ENCODE results near the gene NR2F2. TPM values are rescaled to one million over a fixed set of nuclear protein-coding genes. Genes with fewer than 3 reads are reported as not detected.

The NR2F2 gene
- total RNA-seq, 6 experiments from 2014 or later = 120 to 168 (median 142) TPM

DNA sequence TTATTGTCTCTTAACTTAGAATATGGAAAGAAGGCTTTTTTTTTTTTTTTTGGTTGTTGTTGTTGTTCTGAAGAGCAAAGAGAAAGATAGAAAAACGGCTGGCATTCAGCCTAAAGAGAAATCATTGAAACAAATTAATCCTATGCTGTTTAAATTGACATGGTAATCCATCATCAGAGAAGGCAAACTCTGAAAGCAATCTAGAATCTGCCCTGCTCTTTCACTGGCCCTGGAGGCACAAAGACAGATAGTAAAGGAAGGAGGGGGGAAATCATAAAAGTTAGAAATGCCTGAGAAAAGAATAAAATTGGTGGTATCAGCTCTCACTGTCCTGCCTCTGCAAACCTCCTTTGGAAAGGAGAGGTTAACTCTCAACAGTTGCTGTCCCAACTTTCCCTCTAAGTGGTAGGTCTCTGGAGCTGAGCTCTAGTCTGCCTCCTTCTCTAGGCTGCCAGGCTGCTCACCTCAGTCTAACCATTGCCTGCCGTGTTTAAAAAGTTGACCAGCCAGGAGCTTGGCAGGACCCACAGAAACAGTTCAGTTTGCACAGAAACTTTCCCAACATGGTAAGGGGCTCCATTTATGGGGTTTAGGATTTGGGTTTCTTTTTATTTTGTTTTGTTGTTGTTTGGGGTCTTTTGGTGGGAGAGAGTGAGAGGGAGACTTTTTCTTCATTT, 13.4 kb upstream of the NR2F2 start:
- H3K4me3 Mint-ChIP-seq = no peak overlapping the region
- H3K27ac Mint-ChIP-seq = no peak overlapping the region
- H3K9me3 Mint-ChIP-seq = no peaks in the 10 kb centered on the region
- peaks cover 5% of the 10 kb centered on the region; the same call in 1 of the 2 replicates for H3K36me3 Mint-ChIP-seq (ENCODE audit: low read depth)
- no peaks in the 10 kb centered on the region for H3K27me3 Mint-ChIP-seq (ENCODE audit: insufficient read depth)
- H3K4me1 Mint-ChIP-seq (ENCODE audit: low read depth) = peaks cover 64% of the 10 kb centered on the region
- TF ChIP-seq, protein P1, sequence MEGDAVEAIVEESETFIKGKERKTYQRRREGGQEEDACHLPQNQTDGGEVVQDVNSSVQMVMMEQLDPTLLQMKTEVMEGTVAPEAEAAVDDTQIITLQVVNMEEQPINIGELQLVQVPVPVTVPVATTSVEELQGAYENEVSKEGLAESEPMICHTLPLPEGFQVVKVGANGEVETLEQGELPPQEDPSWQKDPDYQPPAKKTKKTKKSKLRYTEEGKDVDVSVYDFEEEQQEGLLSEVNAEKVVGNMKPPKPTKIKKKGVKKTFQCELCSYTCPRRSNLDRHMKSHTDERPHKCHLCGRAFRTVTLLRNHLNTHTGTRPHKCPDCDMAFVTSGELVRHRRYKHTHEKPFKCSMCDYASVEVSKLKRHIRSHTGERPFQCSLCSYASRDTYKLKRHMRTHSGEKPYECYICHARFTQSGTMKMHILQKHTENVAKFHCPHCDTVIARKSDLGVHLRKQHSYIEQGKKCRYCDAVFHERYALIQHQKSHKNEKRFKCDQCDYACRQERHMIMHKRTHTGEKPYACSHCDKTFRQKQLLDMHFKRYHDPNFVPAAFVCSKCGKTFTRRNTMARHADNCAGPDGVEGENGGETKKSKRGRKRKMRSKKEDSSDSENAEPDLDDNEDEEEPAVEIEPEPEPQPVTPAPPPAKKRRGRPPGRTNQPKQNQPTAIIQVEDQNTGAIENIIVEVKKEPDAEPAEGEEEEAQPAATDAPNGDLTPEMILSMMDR (IDR thresholded peaks at IDR 0.05) = no peak
- DNase-seq = no peak

GRCh38 chr15:96320107-96320506, 10.4 kb upstream of the NR2F2 start:
- H3K4me1 Mint-ChIP-seq (ENCODE audit: low read depth) = peaks cover 71% of the 10 kb centered on the region
- no peak overlapping the region for H3K4me3 Mint-ChIP-seq

GRCh38 chr15:96320703-96321638, 9.5 kb upstream of the NR2F2 start:
- Mint-ChIP-seq H3K4me1 (ENCODE audit: low read depth) (peaks cover 73% of the 10 kb centered on the region), H3K27me3 (ENCODE audit: insufficient read depth) (no peaks in the 10 kb centered on the region), H3K36me3 (ENCODE audit: low read depth) (no peaks in the 10 kb centered on the region; the same call in 1 of the 2 replicates), H3K4me3 (peak overlapping the region; percentile 78), H3K27ac (peak overlapping the region; percentile 77), H3K9me3 (no peaks in the 10 kb centered on the region)
- TF ChIP-seq, protein P1 (IDR thresholded peaks at IDR 0.05) = no peak
- DNase-seq = no peak

More at GRCh38 chr15:96320107-96320506, 10.4 kb upstream of the NR2F2 start:
- H3K9me3 Mint-ChIP-seq = no peaks in the 10 kb centered on the region
- TF ChIP-seq, protein P1 (IDR thresholded peaks at IDR 0.05) = no peak
- H3K27ac Mint-ChIP-seq = 0 out of 2 replicates have a peak overlapping the region, but pooled peaks have one; percentile 19
- H3K36me3 Mint-ChIP-seq (ENCODE audit: low read depth) = no peaks in the 10 kb centered on the region; the same call in 1 of the 2 replicates
- DNase-seq = no peak
- H3K27me3 Mint-ChIP-seq (ENCODE audit: insufficient read depth) = no peaks in the 10 kb centered on the region

- TF ChIP-seq, protein P1 (IDR thresholded peaks at IDR 0.05) = peak; percentile 34; the same call in 1 of the 2 replicates
- Mint-ChIP-seq H3K4me3 (peak overlapping the region; percentile 78), H3K9me3 (no peaks in the 10 kb centered on the region), H3K36me3 (ENCODE audit: low read depth) (peaks cover 4% of the 10 kb centered on the region; the same call in 1 of the 2 replicates), H3K4me1 (ENCODE audit: low read depth) (peaks cover 69% of the 10 kb centered on the region), H3K27me3 (ENCODE audit: insufficient read depth) (peaks cover 2% of the 10 kb centered on the region; the same call in 1 of the 2 replicates), H3K27ac (peak overlapping the region; percentile 93)
- DNase-seq = no peak
Measured at GRCh38 chr15:96321639-96322535, 8.6 kb upstream of the NR2F2 start.
